Measurements from ENCODE around the gene ALAS1.
A peak's percentile ranks its signal among the peaks of the same experiment; 100 is the strongest.

Gene ALAS1

GRCh38 chr3:52234516-52235447 lies 36.8 kb downstream of the ALAS1 start:
- DNase-seq (ENCODE audit: low spot score), result no peak

DNA sequence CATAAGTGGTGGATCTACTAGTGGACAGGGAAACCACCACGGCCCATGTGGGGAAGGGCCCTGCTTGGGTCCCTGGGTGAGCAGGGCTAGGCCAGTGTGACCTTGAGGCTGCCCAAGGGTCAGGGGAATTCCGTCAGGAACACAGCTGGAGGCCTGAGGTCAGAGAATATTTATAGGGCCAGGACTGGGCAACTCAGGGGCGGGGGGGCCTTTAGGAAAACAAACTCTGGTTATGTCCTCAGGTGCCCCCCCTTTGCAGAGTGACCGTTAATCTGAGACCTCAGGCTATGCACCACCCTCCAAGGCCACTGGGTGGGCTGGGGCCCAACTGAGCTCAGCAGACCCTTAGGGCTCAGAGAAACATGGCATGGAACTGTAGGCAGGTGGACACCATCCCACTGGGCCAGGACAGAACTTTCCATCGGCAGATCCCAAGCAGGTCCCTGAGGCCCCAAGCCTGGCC lies 38.5 kb downstream of the ALAS1 start:
- DNase-seq (ENCODE audit: low spot score), result no peak

GRCh38 chr3:52237006-52237656 lies 39.2 kb downstream of the ALAS1 start:
- no peak for DNase-seq (ENCODE audit: low spot score)

DNA sequence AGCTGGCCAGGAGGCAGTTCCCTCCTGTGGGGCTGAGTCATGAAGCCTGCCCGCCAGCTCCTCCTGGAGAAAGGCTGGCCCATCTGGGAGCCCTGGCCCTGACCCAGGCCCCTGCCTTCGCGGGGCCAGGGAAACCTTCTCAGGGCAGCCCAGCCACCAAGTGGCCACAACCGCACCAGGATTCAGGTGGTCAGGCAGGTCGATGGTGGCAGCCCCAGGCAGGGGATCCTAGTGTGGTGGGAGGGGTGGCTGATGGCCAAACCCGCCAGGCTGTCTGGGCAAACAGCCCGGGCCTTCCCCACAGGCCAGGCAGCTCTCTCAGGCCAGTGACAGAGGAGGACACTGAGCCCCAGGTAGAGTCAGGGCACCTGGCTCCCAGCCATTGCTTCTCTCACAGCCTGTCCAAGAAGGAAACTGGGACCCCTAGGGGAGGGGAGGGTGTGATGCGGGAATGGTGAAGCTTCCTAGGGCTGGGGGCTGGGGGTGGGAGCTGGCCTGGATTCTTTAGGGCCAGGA lies 39.8 kb downstream of the ALAS1 start:
- peak; percentile 97 for DNase-seq (ENCODE audit: low spot score)

DNA sequence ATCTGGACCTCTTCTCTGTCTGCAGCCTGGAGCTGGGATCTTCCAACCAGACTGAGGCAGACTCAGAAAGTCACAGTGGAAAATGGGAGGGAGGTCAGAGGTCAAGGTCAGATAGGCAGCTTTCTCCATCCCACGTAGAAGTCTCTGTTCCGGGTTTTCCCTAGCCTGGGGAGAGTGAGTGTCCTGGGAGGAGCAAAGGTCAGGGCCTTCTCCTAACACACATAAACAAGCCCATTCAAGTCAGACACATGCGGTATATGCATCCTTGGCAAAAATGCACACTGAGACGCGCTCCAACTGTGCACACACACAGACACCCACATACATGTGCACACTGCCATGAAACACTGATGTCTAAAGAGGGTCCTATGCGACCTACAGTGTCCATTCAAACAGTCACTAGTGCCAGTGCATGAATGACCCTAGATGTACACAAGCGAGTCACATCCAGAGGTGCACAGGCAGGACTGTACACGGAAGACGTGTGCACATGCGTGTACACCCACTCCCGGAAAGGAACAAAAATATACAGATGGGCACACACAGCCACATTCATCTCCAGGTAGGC lies 40.3 kb downstream of the ALAS1 start:
- no peak for DNase-seq (ENCODE audit: low spot score)

- peak; percentile 98 for DNase-seq (ENCODE audit: low spot score)
Measured at GRCh38 chr3:52238761-52239701, 41.1 kb downstream of the ALAS1 start, which contains the start of gene TWF2. TSS of gene TWF2 (minus strand) at chr3:52239158. CDS start at chr3:52239016, 142 bp downstream.

DNA sequence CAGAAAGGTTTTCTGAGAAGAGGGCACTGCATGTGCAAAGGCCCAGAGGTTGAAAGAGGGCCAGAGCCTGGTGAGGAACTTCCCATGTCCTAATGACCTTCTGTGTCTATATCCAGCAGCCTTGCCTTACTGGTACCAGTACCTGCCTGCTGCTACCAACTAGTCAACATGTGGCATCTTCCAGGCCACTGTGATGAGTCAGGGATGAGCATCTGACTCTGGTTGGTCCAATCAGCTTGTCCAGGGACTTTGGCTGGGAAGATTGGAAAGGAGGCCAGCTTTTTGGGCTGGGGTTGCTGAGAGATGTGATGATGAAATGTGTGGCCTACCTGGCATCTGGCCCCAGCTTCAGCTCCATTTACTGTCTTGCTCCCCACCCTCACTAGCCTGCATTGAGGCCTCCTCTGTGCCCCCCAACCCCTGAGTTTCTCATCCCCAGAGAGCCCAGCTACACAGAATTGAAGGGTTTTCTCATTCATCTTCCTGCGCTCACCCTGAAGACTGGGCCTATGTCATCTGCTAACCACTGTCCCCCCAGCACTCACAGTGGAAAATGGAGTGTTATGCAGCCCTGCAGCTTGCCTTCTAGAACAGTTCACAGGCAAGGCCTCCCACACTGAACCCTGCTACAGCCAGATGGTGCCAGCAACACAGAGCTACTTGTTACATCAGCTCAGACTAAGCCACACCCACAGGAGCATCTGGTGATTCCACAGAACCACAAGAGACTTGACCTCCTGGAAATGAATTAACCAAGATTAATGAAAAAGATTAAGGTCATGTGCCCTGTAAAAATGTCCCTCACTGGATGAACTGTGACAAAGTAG lies 42.3 kb downstream of the ALAS1 start:
- peak; percentile 88 for DNase-seq (ENCODE audit: low spot score)

GRCh38 chr3:52240886-52241370 lies 43.0 kb downstream of the ALAS1 start:
- DNase-seq (ENCODE audit: low spot score), result no peak

DNA sequence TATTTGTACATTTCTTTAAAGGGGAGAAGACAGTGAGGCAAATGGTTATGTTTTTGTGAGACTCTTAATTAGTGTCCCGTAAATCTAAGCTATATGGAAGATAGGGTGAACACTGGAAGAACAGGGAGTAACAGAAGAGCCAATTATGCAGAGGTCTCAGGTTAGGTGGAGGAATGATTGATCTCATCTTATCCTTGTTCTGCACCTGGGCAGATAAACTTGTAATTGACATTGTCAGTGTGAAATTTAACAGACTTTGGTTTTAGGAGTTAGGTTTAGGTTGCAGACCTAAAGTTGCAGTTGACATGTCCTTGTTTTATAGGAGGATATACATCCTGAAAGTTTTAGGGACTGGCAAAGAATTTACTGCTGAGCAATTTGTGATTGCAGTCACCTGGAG lies 44.1 kb downstream of the ALAS1 start:
- no peak for DNase-seq (ENCODE audit: low spot score)

GRCh38 chr3:52243791-52244628 lies 46.0 kb downstream of the ALAS1 start:
- no peak for DNase-seq (ENCODE audit: low spot score)

- DNase-seq (ENCODE audit: low spot score), result peak; percentile 88
Measured at GRCh38 chr3:52245322-52246263, 47.6 kb downstream of the ALAS1 start, which contains the start of gene PPM1M. TSS of gene PPM1M (plus strand) at chr3:52245759. CDS start at chr3:52245825, 66 bp downstream.

- DNase-seq (ENCODE audit: low spot score), result no peak
Measured at GRCh38 chr3:52246264-52246620, 48.3 kb downstream of the ALAS1 start.

GRCh38 chr3:52246728-52247408 lies 48.9 kb downstream of the ALAS1 start:
- no peak for DNase-seq (ENCODE audit: low spot score)

DNA sequence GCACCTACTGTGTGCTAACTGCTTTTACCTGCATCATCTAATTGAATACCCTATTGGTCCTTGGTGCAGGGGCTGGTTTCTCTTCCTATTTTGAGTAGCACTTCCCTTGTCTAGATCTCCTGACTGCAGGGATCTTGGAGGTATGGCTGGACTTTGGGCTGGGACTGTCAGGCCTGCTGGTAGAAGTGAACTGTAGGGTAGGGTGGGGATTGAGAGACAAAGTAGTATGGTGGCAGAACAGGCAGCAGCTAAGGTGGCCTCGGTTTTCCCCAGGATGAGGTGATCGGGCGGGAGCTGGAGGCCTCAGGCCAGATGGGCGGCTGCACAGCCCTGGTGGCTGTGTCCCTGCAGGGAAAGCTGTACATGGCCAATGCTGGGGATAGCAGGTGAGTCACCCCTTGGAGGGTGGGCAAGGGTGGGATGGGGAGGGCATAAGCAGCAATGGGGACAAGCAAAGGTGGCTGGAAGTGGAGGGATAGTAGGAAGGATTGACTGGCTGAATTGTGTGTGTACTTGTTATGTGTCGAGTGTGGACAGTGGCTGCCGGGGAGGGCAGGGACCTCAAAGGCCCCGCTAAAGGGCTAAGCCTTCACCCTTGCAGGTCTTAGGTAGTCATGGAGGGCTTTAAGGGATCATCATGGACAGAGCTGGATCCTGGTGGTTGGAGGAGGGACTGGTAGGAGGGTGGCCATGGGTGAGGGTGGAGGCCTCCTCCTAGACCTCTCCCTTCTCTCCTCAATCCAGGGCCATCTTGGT lies 49.6 kb downstream of the ALAS1 start:
- no peak for DNase-seq (ENCODE audit: low spot score)

DNA sequence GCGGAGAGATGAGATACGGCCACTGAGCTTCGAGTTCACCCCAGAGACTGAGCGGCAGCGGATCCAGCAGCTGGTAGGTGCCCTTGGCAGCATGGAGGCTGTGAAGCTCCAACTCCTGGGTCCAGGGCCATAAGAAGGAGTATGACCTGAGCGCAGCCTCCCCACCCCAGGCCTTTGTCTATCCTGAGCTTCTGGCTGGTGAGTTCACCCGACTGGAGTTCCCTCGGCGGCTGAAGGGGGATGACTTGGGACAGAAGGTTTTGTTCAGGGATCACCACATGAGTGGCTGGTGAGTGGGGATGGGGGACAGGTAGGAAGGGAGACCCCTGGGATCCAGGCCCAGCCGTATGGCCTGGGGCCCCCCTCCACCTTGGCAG lies 50.2 kb downstream of the ALAS1 start:
- DNase-seq (ENCODE audit: low spot score), result no peak

GRCh38 chr3:52248816-52249547 lies 51.0 kb downstream of the ALAS1 start:
- no peak for DNase-seq (ENCODE audit: low spot score)
